HepG2 (cell line): ENCODE measurements around the gene HSD11B2. TPM values are rescaled to one million over a fixed set of nuclear protein-coding genes. Genes with fewer than 3 reads are reported as not detected.

Experiments used
- ATAC-seq: fragments of 200-7000 bp; cut with Tn5 transposase; 3 replicates; pipeline ENCODE4 v1.9.1; 2020; ENCODE audit warnings: mild to moderate bottlenecking, moderate library complexity
- BruUV-seq: library from RNA; stranded (reverse); fragments of 400-500 nt; replicated peaks from 2 replicates; lab custom pipeline; 2021; lab: Mats Ljungman, UMichigan
- CTCF ChIA-PET: fragments of 300-600 bp; formaldehyde crosslinking; extraction: SDS; loops from one replicate; lab custom pipeline; 2021; ENCODE audit warnings: low total read pairs, inconsistent platforms, low intra/inter-chr PET ratio; lab: Yijun Ruan, JAX
- POLR2A ChIA-PET: fragments of 350-600 bp; sonication (Branson Sonifier 250); formaldehyde crosslinking; loops from one replicate; lab custom pipeline; 2020; ENCODE audit warnings: antibody characterized with exemption, inconsistent platforms; lab: Yijun Ruan, JAX
- DNase-seq: peaks from one replicate; pipeline ENCODE4 v3.0.0-alpha.2; 2015; ENCODE audit warnings: low spot score
- FAIRE-seq: peaks from 3 replicates; lab custom pipeline; 2011; peaks lifted over from hg19 to GRCh38; lab: Jason Lieb, UNC
- H2AFZ ChIP-seq: one replicate; pipeline ENCODE4 v1.6.1; 2011; ENCODE audit warnings: low read length, inconsistent platforms
- H3K27ac ChIP-seq: fragments of 300-600 bp; 3 replicates; pipeline ENCODE4 v1.8.0; 2011; ENCODE audit warnings: mixed run types, mild to moderate bottlenecking, mixed read lengths, low read length, inconsistent platforms; ENCODE audit not compliant: insufficient read depth; ENCODE audit errors: extremely low read length
- H3K27me3 ChIP-seq, 2 experiments: fragments of 200-600 bp in 1 of 2; 2 replicates in 1 of 2; 3 replicates in 1 of 2; pipeline versions ENCODE4 v1.6.0 to v1.8.0; 2011; ENCODE audit warnings: low read length in 2 of 2, mild to moderate bottlenecking in 2 of 2, moderate library complexity in 2 of 2, inconsistent platforms in 1 of 2; ENCODE audit not compliant: insufficient read depth in 2 of 2, control insufficient read depth in 1 of 2
- H3K36me3 ChIP-seq, 2 experiments: fragments of 200-600 bp in 1 of 2; replicated peaks in 1 of 2; 2 replicates in 1 of 2; 3 replicates in 1 of 2; pipeline versions ENCODE4 v1.5.1 to v1.8.0; 2011; ENCODE audit warnings: low read length in 2 of 2, inconsistent platforms in 1 of 2; ENCODE audit not compliant: insufficient read depth in 2 of 2, control insufficient read depth in 1 of 2
- H3K4me1 ChIP-seq: 2 replicates; pipeline ENCODE4 v1.5.1; 2012; ENCODE audit warnings: low read length, inconsistent platforms; ENCODE audit not compliant: insufficient read depth
- H3K4me2 ChIP-seq: 2 replicates; pipeline ENCODE4 v1.6.0; 2011; ENCODE audit warnings: low read depth, low read length, inconsistent platforms
- H3K4me3 ChIP-seq, 3 experiments: fragments of 200-600 bp in 1 of 3; sonication (generic), shearing (Covaris generic) in 1 of 3; replicated peaks in 1 of 3; 2 replicates each; pipeline ENCODE4 v1.5.1; 2011 to 2016; ENCODE audit warnings: low read length in 3 of 3, inconsistent platforms in 2 of 3, low read depth in 2 of 3, mild to moderate bottlenecking in 2 of 3, control low read depth in 1 of 3, mixed read lengths in 1 of 3; ENCODE audit not compliant: insufficient read depth in 1 of 3
- H3K79me2 ChIP-seq: one replicate; pipeline ENCODE4 v1.6.1; 2011; ENCODE audit warnings: low read length, inconsistent platforms; ENCODE audit not compliant: insufficient read depth
- H3K9ac ChIP-seq: 2 replicates; pipeline ENCODE4 v1.6.0; 2011; ENCODE audit warnings: mild to moderate bottlenecking, low read depth, low read length, inconsistent platforms; ENCODE audit not compliant: insufficient read depth
- H3K9me3 ChIP-seq: 2 replicates; pipeline ENCODE4 v1.5.1; 2012; ENCODE audit warnings: mild to moderate bottlenecking, low read length
- H4K20me1 ChIP-seq: 2 replicates; pipeline ENCODE4 v1.6.0; 2011; ENCODE audit warnings: inconsistent platforms, mild to moderate bottlenecking, low read length, moderate library complexity; ENCODE audit not compliant: insufficient read depth
- GPN1 ChIP-seq: sonication (generic); formaldehyde crosslinking; IDR thresholded peaks from 2 replicates; pipeline ENCODE4 v1.5.1; 2020; ENCODE audit warnings: missing genetic modification reagents, borderline replicate concordance
- HOMEZ ChIP-seq: IDR thresholded peaks from 2 replicates; pipeline ENCODE4 v1.6.1; 2016; ENCODE audit warnings: low read depth
- HOXA3 ChIP-seq: sonication (generic); formaldehyde crosslinking; IDR thresholded peaks from 2 replicates; pipeline ENCODE4 v1.5.0; 2020; ENCODE audit warnings: missing genetic modification reagents
- NCOR1 ChIP-seq: fragments of 200-600 bp; sonication (generic); IDR thresholded peaks from 2 replicates; pipeline ENCODE4 v1.7.0; 2017; ENCODE audit warnings: antibody characterized with exemption, low read length, borderline replicate concordance
- PBX2 ChIP-seq: IDR thresholded peaks from 2 replicates; pipeline ENCODE4 v1.6.1; 2016; ENCODE audit warnings: control low read depth
- SRF ChIP-seq: IDR thresholded peaks from 2 replicates; pipeline ENCODE4 v1.6.1; 2011; ENCODE audit warnings: mild to moderate bottlenecking, low read depth, low read length, moderate library complexity
- ZBTB8A ChIP-seq: sonication (generic); formaldehyde crosslinking; IDR thresholded peaks from 2 replicates; pipeline ENCODE4 v1.4.0; 2020; ENCODE audit warnings: mild to moderate bottlenecking, low read depth, missing genetic modification reagents, borderline replicate concordance
- ZNF782 ChIP-seq: sonication (generic); formaldehyde crosslinking; IDR thresholded peaks from 2 replicates; pipeline ENCODE4 v1.4.0; 2020; ENCODE audit warnings: missing genetic modification reagents, mild to moderate bottlenecking, borderline replicate concordance
- WGBS: methylation state at CpG from one replicate; pipeline ENCODE4 v1.1.6; 2017; ENCODE audit warnings: low lambda C conversion rate; 5-methylcytosine and 5-hydroxymethylcytosine counted together
- in situ Hi-C: cut with HindIII; loops from 2 replicates; pipeline ENCODE4 v1.10.0; 2017; ENCODE audit warnings: low pct_unique_long_range_greater_than_20kb; ENCODE audit not compliant: extremely low pct_ligation_motif_present
- intact Hi-C: fragments of 100-400 bp; cut with micrococcal nuclease; formaldehyde crosslinking; loops from one replicate; pipeline ENCODE4 v1.10.0; 2022; ENCODE audit not compliant: unreplicated experiment
- polyA plus RNA-seq, 8 experiments: library from polyadenylated mRNA; depleted of rRNA in 3 of 8; stranded (reverse) in 7 of 8; unstranded in 1 of 8; fragments of >200 nt; fragmentation: Illumina TruSeq in 4 of 8; extraction: Trizol in 4 of 8; gene quantifications; 2 replicates each; pipeline versions ENCODE4 v1.2.1 to v1.2.3, GENCODE V29; 2011 to 2016; ENCODE audit warnings: low read depth in 4 of 8, missing spikeins in 1 of 8, mixed read lengths in 1 of 8; ENCODE audit not compliant: insufficient read depth in 1 of 8
- total RNA-seq, 5 experiments: library from RNA; depleted of rRNA; stranded (reverse); fragments of >200 nt; fragmentation: Illumina TruSeq; extraction: Trizol; gene quantifications; 2 replicates each; pipeline ENCODE4 v1.2.3, GENCODE V29; 2016; ENCODE audit warnings: low read depth in 1 of 5

The HSD11B2 gene
- total and polyA plus RNA-seq, 2 of the 13 experiments (the other 11 are each of a cell fraction or from before 2014, with no cell fraction given) = 8.9 to 13.6 TPM

GRCh38 chr16:67470359-67470758 is 39.4 kb downstream of the HSD11B2 start:
- DNase-seq = no peak
- ChIA-PET CTCF (no interaction called here), POLR2A (interaction anchor here (0.9 to 1.2 kb wide), 2 partner anchors 11 to 24 kb away, joined by 3 to 4 read pairs; partner anchors contain the start of gene ATP6V0D1)
- Histone ChIP-seq H3K27me3 (no peaks in the 10 kb centered on the region), H3K36me3 (peaks cover under 1 to 8% of the 10 kb centered on the region in 2 experiments; a peak in 4 of 5 replicates), H3K4me3 (no peak overlapping the region), H4K20me1 (peaks cover 5% of the 10 kb centered on the region), H3K4me2 (no peak overlapping the region), H2AFZ (no peak overlapping the region), H3K27ac (no peak overlapping the region)
- in situ Hi-C loops = no loop called here
- BruUV-seq = no TSS peak
- ATAC-seq = no peak
- FAIRE-seq = no peak
- intact Hi-C loops = no loop called here
- WGBS = 91% methylated on average over 4 of the region's 7 CpGs
- TF ChIP-seq SRF (no peak), ZNF782 (CRISPR knock-in tag) (no peak), HOMEZ (CRISPR knock-in tag) (no peak), GPN1 (CRISPR knock-in tag) (no peak), PBX2 (CRISPR knock-in tag) (no peak), ZBTB8A (CRISPR knock-in tag) (no peak), NCOR1 (no peak), HOXA3 (0 out of 2 replicates have a peak, but pooled peaks have one; percentile 5)
- TF ChIP-seq, all 625 proteins: peak for 1
- H3K9me3 ChIP-seq = no peaks in the 10 kb centered on the region
- peaks cover 31% of the 10 kb centered on the region for H3K79me2 ChIP-seq
- H3K4me1 ChIP-seq = peaks cover 4% of the 10 kb centered on the region
- no peak overlapping the region; the same call in 1 of the 2 replicates for H3K9ac ChIP-seq
